Myocyte (in vitro differentiated cells): ENCODE data around the gene CCDC60. TPM values are rescaled to one million over a fixed set of nuclear protein-coding genes. Genes with fewer than 3 reads are reported as not detected.
"Not testable (repeated sequence)": the region's sequence is repeated elsewhere in the genome, so short reads cannot be mapped to it uniquely, and the experiment has no call there.

Experiments used
- DNase-seq: peaks from one replicate; pipeline ENCODE4 v3.0.0-alpha.2; 2012; ENCODE audit warnings: low read depth
- total RNA-seq: library from RNA; depleted of rRNA; stranded (reverse); fragments of >200 nt; gene quantifications from 2 replicates; pipeline ENCODE4 v1.2.3, GENCODE V29; 2014

Gene CCDC60
- total RNA-seq, 1 donor from 2014 or later = not detected

- no peak for DNase-seq
Observed at GRCh38 chr12:119338593-119339363, 4.2 kb downstream of the CCDC60 start.

GRCh38 chr12:119340578-119340977, 6.0 kb downstream of the CCDC60 start:
- no peak for DNase-seq

- no peak for DNase-seq
Observed at GRCh38 chr12:119341020-119341419, 6.5 kb downstream of the CCDC60 start.

GRCh38 chr12:119341988-119342387, 7.5 kb downstream of the CCDC60 start:
- DNase-seq = no peak

- no peak for DNase-seq
Observed at GRCh38 chr12:119343130-119343529, 8.6 kb downstream of the CCDC60 start.

- DNase-seq = no peak
Observed at GRCh38 chr12:119354172-119354571, 19.6 kb downstream of the CCDC60 start.

GRCh38 chr12:119360366-119360765, 25.8 kb downstream of the CCDC60 start:
- DNase-seq = not testable (repeated sequence)

- DNase-seq = no peak
Observed at GRCh38 chr12:119363037-119363436, 28.5 kb downstream of the CCDC60 start.

- DNase-seq = no peak
Observed at GRCh38 chr12:119363490-119363889, 29.0 kb downstream of the CCDC60 start.

- no peak for DNase-seq
Observed at GRCh38 chr12:119365451-119365850, 30.9 kb downstream of the CCDC60 start.

GRCh38 chr12:119366007-119366406, 31.5 kb downstream of the CCDC60 start:
- no peak for DNase-seq

GRCh38 chr12:119369161-119369560, 34.6 kb downstream of the CCDC60 start:
- DNase-seq = no peak

GRCh38 chr12:119369907-119370546, 35.5 kb downstream of the CCDC60 start:
- no peak for DNase-seq

- DNase-seq = no peak
Observed at GRCh38 chr12:119372540-119372939, 38.0 kb downstream of the CCDC60 start.

GRCh38 chr12:119373001-119373400, 38.5 kb downstream of the CCDC60 start:
- no peak for DNase-seq

- no peak for DNase-seq
Observed at GRCh38 chr12:119373666-119374065, 39.1 kb downstream of the CCDC60 start.

- no peak for DNase-seq
Observed at GRCh38 chr12:119374635-119375034, 40.1 kb downstream of the CCDC60 start.

- DNase-seq = no peak
Observed at GRCh38 chr12:119375075-119375882, 40.8 kb downstream of the CCDC60 start.

GRCh38 chr12:119375883-119376190, 41.3 kb downstream of the CCDC60 start:
- no peak for DNase-seq

- no peak for DNase-seq
Observed at GRCh38 chr12:119378903-119379302, 44.4 kb downstream of the CCDC60 start.

GRCh38 chr12:119381471-119382235, 47.1 kb downstream of the CCDC60 start:
- no peak for DNase-seq
